Measurements from ENCODE around the gene TRAF3IP3. TPM values are rescaled to one million over a fixed set of nuclear protein-coding genes. Genes with fewer than 3 reads are reported as not detected.

TRAF3IP3 gene
- total RNA-seq, 1 experiment from 2014 or later, result 0.34 TPM

DNA sequence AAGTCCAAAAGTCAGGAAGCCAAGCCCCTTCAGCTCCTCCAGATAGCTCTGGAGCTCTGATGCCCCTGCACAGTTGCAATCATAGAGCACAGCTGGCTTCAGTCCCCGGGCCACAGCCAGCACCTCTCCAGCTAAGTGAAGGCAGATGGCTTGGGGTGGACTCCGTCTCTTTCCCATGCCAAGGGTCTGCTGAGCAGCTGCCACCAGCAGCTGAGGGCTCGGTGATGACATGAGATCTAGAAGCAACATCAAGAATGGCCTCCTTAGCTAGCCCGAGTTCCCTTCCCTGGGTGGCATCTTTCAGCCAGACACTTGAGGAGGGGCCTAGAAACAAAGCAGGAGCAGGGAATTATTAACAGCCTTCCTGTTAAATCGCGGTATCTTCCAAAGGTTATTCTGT is 27.5 kb downstream of the TRAF3IP3 start:
- Histone ChIP-seq H3K27me3 (ENCODE audit: insufficient read depth, low read length) (no peaks in the 10 kb centered on the region), H3K4me3 (replicated peaks in 1 of 2; ENCODE audit: low read depth in 1 of 2, low read length in 2 of 2) (peak overlapping the region; percentile 89 to 93), H4K20me1 (ENCODE audit: insufficient read depth) (no peaks in the 10 kb centered on the region), H3K36me3 (ENCODE audit: control insufficient read depth in 1 of 2, insufficient read depth in 2 of 2, low read length in 2 of 2) (0 out of 4 replicates have a peak, but pooled peaks cover 2 to 8% of the 10 kb centered on the region in 2 experiments), H2AFZ (ENCODE audit: low read depth, low read length, poor library complexity, severe bottlenecking) (no peak overlapping the region), H3K9me3 (ENCODE audit: control insufficient read depth in 1 of 2, insufficient read depth in 1 of 2, low read depth in 1 of 2, low read length in 2 of 2) (no peaks in the 10 kb centered on the region), H3K27ac (ENCODE audit: low read depth, low read length) (no peak overlapping the region), H3K4me2 (ENCODE audit: low read length) (peak overlapping the region; percentile 93), H3K9ac (ENCODE audit: low read length) (peak overlapping the region; percentile 96), H3K79me2 (ENCODE audit: insufficient read depth, low read length) (peaks cover 18% of the 10 kb centered on the region), H3K9me2 (ENCODE audit: insufficient read depth) (no peaks in the 10 kb centered on the region), H3K4me1 (ENCODE audit: control insufficient read depth in 1 of 2, insufficient read depth in 2 of 2, low read length in 2 of 2) (peaks cover 6 to 15% of the 10 kb centered on the region in 2 experiments)
- ChIA-PET CTCF (no interaction called here), RAD21 (ENCODE audit: low non-redundant PET in 1 of 2, low total read pairs in 2 of 2, uncharacterized antibody in 2 of 2, unreplicated experiment in 2 of 2) (no interaction called here), POLR2A (no interaction called here)
- BruUV-seq (replicated peaks), result no TSS peak
- DNase-seq (ENCODE audit: low read depth, low spot score), result no peak
- no peak for ATAC-seq
- intact Hi-C loops (cut with micrococcal nuclease), result no loop called here
- TF ChIP-seq EZH2phosphoT487 (IDR thresholded peaks at IDR 0.05; ENCODE audit: borderline replicate concordance), result no peak
- no peak for TF ChIP-seq POLR2A (IDR thresholded peaks at IDR 0.05; ENCODE audit: borderline replicate concordance, extremely low read depth, insufficient read depth, insufficient read length)
- no peak for TF ChIP-seq CEBPB (IDR thresholded peaks at IDR 0.05; ENCODE audit: low read depth)
- TF ChIP-seq TCF7L2 (IDR thresholded peaks at IDR 0.05; ENCODE audit: borderline replicate concordance, extremely low read depth, insufficient read depth, insufficient read length), result no peak

DNA sequence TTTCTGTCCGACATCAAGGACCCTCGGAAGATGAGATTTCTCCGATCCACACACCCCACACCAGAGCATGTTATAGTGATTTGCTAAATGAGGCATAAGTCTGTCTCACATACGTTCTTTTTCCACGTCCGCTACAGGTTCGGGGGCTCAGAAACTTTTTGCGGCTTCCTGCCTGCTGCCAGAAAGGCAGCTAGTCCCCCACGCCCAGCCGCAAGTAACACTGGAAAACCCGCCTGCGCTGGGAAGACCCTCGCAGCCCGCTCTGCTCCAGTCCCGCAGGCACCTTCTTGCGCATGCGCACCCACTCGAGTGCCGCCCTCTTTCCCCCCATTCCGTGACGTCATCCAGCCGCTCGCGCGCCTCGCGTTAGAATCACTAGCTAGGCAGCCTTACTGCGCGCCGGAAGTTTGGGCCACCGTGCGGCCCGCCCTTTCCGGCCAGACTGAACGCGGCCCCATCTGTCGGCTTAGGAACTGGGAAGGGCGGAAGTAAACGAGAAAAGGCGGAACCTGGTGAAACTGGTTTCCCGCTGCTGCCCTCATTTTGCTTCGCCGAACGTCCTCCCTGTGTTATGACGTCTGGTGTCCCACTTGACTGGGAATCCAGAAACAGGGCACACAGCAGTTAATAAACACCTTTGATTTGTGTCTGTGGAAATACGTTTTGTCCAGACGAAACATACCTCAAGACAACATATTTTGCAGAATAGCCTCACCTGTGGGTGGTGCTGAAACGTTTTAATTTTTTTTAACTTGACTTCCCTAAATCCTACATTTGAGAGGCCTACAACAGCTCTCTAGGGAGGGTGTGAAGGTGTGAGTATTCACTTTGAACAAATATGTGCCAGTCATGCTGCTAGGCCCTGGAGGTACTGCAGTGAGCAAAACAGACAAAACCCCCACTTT is 28.7 kb downstream of the TRAF3IP3 start, which contains the start of gene C1orf74:
Gene C1orf74 (minus strand): TSS at position 295 of the 905 bp plus-strand sequence. CDS start 925 bp downstream, outside the sequence.
- peaks cover 7 to 9% of the 10 kb centered on the region in 2 experiments; a peak in 2 of 4 replicates for H3K36me3 ChIP-seq (ENCODE audit: control insufficient read depth in 1 of 2, insufficient read depth in 2 of 2, low read length in 2 of 2)
- DNase-seq (ENCODE audit: low read depth, low spot score) (peak; percentile 93), ATAC-seq (peak; percentile 99)
- H3K4me2 ChIP-seq (ENCODE audit: low read length), result peak within 1 kb of the TSS; percentile 93
- POLR2A ChIA-PET, result interaction anchor here (0.7 to 1.0 kb wide), 3 partner anchors 18 to 43 kb away, joined by 3 to 5 read pairs (median 4); partner anchors contain the start of gene UTP25
- no peaks in the 10 kb centered on the region for H4K20me1 ChIP-seq (ENCODE audit: insufficient read depth)
- no peaks in the 10 kb centered on the region for H3K9me2 ChIP-seq (ENCODE audit: insufficient read depth)
- peaks cover 6 to 15% of the 10 kb centered on the region in 2 experiments for H3K4me1 ChIP-seq (ENCODE audit: control insufficient read depth in 1 of 2, insufficient read depth in 2 of 2, low read length in 2 of 2)
- no peaks in the 10 kb centered on the region for H3K9me3 ChIP-seq (ENCODE audit: control insufficient read depth in 1 of 2, insufficient read depth in 1 of 2, low read depth in 1 of 2, low read length in 2 of 2)
- CTCF ChIA-PET, result interaction anchor here (1.3 kb wide), 1 partner anchor 208 kb away, joined by 4 read pairs; no protein-coding TSS in a partner anchor
- H3K9ac ChIP-seq (ENCODE audit: low read length), result peak within 1 kb of the TSS; percentile 96
- intact Hi-C loops (cut with micrococcal nuclease), result loop anchor here (1.0 kb wide), 2 partner anchors 22 to 37 kb away; partner anchors contain the start of gene IRF6
- H2AFZ ChIP-seq (ENCODE audit: low read depth, low read length, poor library complexity, severe bottlenecking), result no peak within 1 kb of the TSS
- H3K27me3 ChIP-seq (ENCODE audit: insufficient read depth, low read length), result no peaks in the 10 kb centered on the region
- TSS peak; percentile 99 for BruUV-seq (replicated peaks)
- H3K4me3 ChIP-seq (replicated peaks in 1 of 2; ENCODE audit: low read depth in 1 of 2, low read length in 2 of 2), result peak within 1 kb of the TSS; percentile 89 to 93
- peaks cover 18% of the 10 kb centered on the region for H3K79me2 ChIP-seq (ENCODE audit: insufficient read depth, low read length)
- RAD21 ChIA-PET (ENCODE audit: low non-redundant PET in 1 of 2, low total read pairs in 2 of 2, uncharacterized antibody in 2 of 2, unreplicated experiment in 2 of 2), result no interaction called here
- peak within 1 kb of the TSS; percentile 68 for H3K27ac ChIP-seq (ENCODE audit: low read depth, low read length)
- TF ChIP-seq SIN3A (IDR thresholded peaks at IDR 0.05; ENCODE audit: low read depth), result peak; percentile 86
- TF ChIP-seq, protein P1, sequence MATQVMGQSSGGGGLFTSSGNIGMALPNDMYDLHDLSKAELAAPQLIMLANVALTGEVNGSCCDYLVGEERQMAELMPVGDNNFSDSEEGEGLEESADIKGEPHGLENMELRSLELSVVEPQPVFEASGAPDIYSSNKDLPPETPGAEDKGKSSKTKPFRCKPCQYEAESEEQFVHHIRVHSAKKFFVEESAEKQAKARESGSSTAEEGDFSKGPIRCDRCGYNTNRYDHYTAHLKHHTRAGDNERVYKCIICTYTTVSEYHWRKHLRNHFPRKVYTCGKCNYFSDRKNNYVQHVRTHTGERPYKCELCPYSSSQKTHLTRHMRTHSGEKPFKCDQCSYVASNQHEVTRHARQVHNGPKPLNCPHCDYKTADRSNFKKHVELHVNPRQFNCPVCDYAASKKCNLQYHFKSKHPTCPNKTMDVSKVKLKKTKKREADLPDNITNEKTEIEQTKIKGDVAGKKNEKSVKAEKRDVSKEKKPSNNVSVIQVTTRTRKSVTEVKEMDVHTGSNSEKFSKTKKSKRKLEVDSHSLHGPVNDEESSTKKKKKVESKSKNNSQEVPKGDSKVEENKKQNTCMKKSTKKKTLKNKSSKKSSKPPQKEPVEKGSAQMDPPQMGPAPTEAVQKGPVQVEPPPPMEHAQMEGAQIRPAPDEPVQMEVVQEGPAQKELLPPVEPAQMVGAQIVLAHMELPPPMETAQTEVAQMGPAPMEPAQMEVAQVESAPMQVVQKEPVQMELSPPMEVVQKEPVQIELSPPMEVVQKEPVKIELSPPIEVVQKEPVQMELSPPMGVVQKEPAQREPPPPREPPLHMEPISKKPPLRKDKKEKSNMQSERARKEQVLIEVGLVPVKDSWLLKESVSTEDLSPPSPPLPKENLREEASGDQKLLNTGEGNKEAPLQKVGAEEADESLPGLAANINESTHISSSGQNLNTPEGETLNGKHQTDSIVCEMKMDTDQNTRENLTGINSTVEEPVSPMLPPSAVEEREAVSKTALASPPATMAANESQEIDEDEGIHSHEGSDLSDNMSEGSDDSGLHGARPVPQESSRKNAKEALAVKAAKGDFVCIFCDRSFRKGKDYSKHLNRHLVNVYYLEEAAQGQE (IDR thresholded peaks at IDR 0.05; ENCODE audit: low read depth), result no peak
- no peak for TF ChIP-seq EZH2 (IDR thresholded peaks at IDR 0.05)
- peak; percentile 78 for TF ChIP-seq SRF (IDR thresholded peaks at IDR 0.05; ENCODE audit: low read depth)
- no peak for TF ChIP-seq CBX3 (IDR thresholded peaks at IDR 0.05; ENCODE audit: low read depth)
- TF ChIP-seq JUND (IDR thresholded peaks at IDR 0.05), result peak; percentile 58
- TF ChIP-seq EGR1 (IDR thresholded peaks at IDR 0.05; ENCODE audit: low read depth), result no peak
- TF ChIP-seq, protein P2, sequence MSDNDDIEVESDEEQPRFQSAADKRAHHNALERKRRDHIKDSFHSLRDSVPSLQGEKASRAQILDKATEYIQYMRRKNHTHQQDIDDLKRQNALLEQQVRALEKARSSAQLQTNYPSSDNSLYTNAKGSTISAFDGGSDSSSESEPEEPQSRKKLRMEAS (IDR thresholded peaks at IDR 0.05), result peak; percentile 85
- peak; percentile 60 for TF ChIP-seq TCF7L2 (IDR thresholded peaks at IDR 0.05; ENCODE audit: borderline replicate concordance, extremely low read depth, insufficient read depth, insufficient read length)
- TF ChIP-seq ZNF274 (IDR thresholded peaks at IDR 0.05; ENCODE audit: low read depth, low read length), result no peak
- no peak for TF ChIP-seq RAD21 (IDR thresholded peaks at IDR 0.05; ENCODE audit: low read depth)
- peak; percentile 75 for TF ChIP-seq SP1 (IDR thresholded peaks at IDR 0.05; ENCODE audit: low read depth)
- no peak for TF ChIP-seq EZH2phosphoT487 (IDR thresholded peaks at IDR 0.05; ENCODE audit: borderline replicate concordance)
- TF ChIP-seq POLR2A (IDR thresholded peaks at IDR 0.05; ENCODE audit: borderline replicate concordance, extremely low read depth, insufficient read depth, insufficient read length), result peak; percentile 82
- TF ChIP-seq FOSL1 (IDR thresholded peaks at IDR 0.05; ENCODE audit: low read depth), result no peak; the same call in 1 of the 2 replicates
- TF ChIP-seq ELF1 (IDR thresholded peaks at IDR 0.05; ENCODE audit: borderline replicate concordance, low read depth), result peak; percentile 85
